ENCODE data around the gene CHCHD3. TPM values are rescaled to one million over a fixed set of nuclear protein-coding genes. Genes with fewer than 3 reads are reported as not detected.
A peak's percentile ranks its signal among the peaks of the same experiment; 100 is the strongest.

The CHCHD3 gene
- total RNA-seq, 1 experiment from 2014 or later = 114 TPM

GRCh38 chr7:132866144-132866531 lies 215.8 kb downstream of the CHCHD3 start:
- Mint-ChIP-seq H3K4me3 (no peak overlapping the region), H3K36me3 (peaks cover 20% of the 10 kb centered on the region), H3K4me1 (peaks cover 12% of the 10 kb centered on the region), H3K9me3 (peaks cover 16% of the 10 kb centered on the region), H3K27ac (no peak overlapping the region), H3K27me3 (ENCODE audit: low read depth) (no peaks in the 10 kb centered on the region)
- DNase-seq (ENCODE audit: low spot score) = no peak
- no peak for ATAC-seq
- ChIA-PET POLR2A (no interaction called here), CTCF (no interaction called here)
- TF ChIP-seq ZNF232 (CRISPR knock-in tag; IDR thresholded peaks at IDR 0.05) (no peak), NFYB (CRISPR knock-in tag; conservative IDR thresholded peaks at IDR 0.05; ENCODE audit: low read depth) (no peak), CREB1 (CRISPR knock-in tag; IDR thresholded peaks at IDR 0.05) (no peak), NR1H2 (CRISPR knock-in tag; IDR thresholded peaks at IDR 0.05) (no peak), ZNF317 (CRISPR knock-in tag; IDR thresholded peaks at IDR 0.05; ENCODE audit: borderline replicate concordance, low read depth) (no peak), TCF7 (CRISPR knock-in tag; IDR thresholded peaks at IDR 0.05; ENCODE audit: low read depth) (no peak), ARID4B (CRISPR knock-in tag; IDR thresholded peaks at IDR 0.05; ENCODE audit: borderline replicate concordance) (no peak), ZNF396 (CRISPR knock-in tag; IDR thresholded peaks at IDR 0.05; ENCODE audit: borderline replicate concordance) (no peak), NFATC4 (CRISPR knock-in tag; IDR thresholded peaks at IDR 0.05) (no peak), IRF2 (CRISPR knock-in tag; IDR thresholded peaks at IDR 0.05; ENCODE audit: borderline replicate concordance, low read depth) (no peak), GRHL2 (CRISPR knock-in tag; IDR thresholded peaks at IDR 0.05; ENCODE audit: insufficient replicate concordance, severe bottlenecking) (no peak), NFE2L1 (CRISPR knock-in tag; IDR thresholded peaks at IDR 0.05) (no peak), GABPB1 (CRISPR knock-in tag; IDR thresholded peaks at IDR 0.05) (no peak), CTCF (IDR thresholded peaks at IDR 0.05) (no peak), SMAD4 (CRISPR knock-in tag; IDR thresholded peaks at IDR 0.05) (no peak), KAT7 (CRISPR knock-in tag; IDR thresholded peaks at IDR 0.05; ENCODE audit: borderline replicate concordance) (no peak), CBFB (CRISPR knock-in tag; IDR thresholded peaks at IDR 0.05; ENCODE audit: low read depth) (no peak), ETV6 (CRISPR knock-in tag; IDR thresholded peaks at IDR 0.05) (no peak)

GRCh38 chr7:132865366-132866143 lies 216.3 kb downstream of the CHCHD3 start:
- Mint-ChIP-seq H3K27me3 (ENCODE audit: low read depth) (no peaks in the 10 kb centered on the region), H3K4me3 (no peak overlapping the region), H3K36me3 (peaks cover 20% of the 10 kb centered on the region), H3K4me1 (peaks cover 12% of the 10 kb centered on the region), H3K27ac (peak overlapping the region; percentile 20; the same call in 1 of the 2 replicates), H3K9me3 (peaks cover 16% of the 10 kb centered on the region)
- ChIA-PET POLR2A (no interaction called here), CTCF (no interaction called here)
- TF ChIP-seq NR1H2 (CRISPR knock-in tag; IDR thresholded peaks at IDR 0.05) (no peak), ZSCAN18 (CRISPR knock-in tag; IDR thresholded peaks at IDR 0.05) (no peak)
- ATAC-seq (no peak), DNase-seq (ENCODE audit: low spot score) (no peak)

Data from WTC11 (cell line).